ENCODE data around the gene DYNLT2B.

DNA sequence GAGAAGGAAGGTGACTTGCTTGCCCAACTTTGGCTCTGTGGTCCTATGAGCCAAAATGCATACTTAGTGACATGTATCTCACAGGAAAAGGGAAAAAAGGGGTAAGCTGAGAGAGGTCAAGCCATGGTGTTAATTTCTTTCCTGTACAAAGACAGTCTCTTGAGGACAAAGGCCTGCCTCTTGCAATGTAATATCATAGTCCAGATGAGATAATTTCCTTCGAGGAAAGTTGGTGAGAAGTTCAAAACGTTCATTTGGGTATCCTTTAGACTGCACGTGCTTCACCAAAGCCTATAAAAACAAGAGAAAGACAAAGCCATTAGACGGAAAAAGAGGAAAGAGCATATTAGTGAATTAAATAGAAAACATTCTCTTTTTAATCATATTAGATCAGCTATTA, 38.5 kb upstream of the DYNLT2B start:
- TF ChIP-seq, protein P1, sequence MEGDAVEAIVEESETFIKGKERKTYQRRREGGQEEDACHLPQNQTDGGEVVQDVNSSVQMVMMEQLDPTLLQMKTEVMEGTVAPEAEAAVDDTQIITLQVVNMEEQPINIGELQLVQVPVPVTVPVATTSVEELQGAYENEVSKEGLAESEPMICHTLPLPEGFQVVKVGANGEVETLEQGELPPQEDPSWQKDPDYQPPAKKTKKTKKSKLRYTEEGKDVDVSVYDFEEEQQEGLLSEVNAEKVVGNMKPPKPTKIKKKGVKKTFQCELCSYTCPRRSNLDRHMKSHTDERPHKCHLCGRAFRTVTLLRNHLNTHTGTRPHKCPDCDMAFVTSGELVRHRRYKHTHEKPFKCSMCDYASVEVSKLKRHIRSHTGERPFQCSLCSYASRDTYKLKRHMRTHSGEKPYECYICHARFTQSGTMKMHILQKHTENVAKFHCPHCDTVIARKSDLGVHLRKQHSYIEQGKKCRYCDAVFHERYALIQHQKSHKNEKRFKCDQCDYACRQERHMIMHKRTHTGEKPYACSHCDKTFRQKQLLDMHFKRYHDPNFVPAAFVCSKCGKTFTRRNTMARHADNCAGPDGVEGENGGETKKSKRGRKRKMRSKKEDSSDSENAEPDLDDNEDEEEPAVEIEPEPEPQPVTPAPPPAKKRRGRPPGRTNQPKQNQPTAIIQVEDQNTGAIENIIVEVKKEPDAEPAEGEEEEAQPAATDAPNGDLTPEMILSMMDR (IDR thresholded peaks at IDR 0.05) = no peak
- TF ChIP-seq POLR2A (IDR thresholded peaks at IDR 0.05) = no peak
